GM19035 (cell line): ENCODE results near the gene VPS4A.

Source experiments
- ATAC-seq: cut with Tn5 transposase; IDR thresholded peaks from one replicate; pipeline ENCODE4 v1.9.1; 2021; ENCODE audit not compliant: unreplicated experiment

VPS4A gene

DNA sequence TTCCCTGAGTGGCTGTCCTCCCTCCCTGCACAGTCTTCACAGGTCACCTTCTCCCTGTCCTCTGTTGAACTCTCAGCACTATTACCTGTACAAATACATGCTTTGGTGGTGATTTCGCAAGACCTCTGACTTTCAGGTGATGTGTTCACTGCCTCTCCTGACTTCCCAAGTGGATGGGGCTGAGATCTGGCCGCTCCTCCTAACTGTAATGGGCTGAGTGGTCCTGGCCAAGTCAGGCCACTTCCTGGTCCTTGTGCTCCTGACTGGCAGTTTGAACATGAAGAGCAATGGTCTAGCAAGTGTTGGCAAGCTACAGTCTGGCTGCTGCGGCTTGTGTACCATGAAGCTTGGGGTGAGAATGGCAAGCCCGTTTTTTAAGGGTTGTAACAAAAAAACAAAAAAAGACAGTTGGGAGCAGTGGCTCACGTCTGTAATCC is 52.1 kb downstream of the VPS4A start:
- ATAC-seq: no peak

DNA sequence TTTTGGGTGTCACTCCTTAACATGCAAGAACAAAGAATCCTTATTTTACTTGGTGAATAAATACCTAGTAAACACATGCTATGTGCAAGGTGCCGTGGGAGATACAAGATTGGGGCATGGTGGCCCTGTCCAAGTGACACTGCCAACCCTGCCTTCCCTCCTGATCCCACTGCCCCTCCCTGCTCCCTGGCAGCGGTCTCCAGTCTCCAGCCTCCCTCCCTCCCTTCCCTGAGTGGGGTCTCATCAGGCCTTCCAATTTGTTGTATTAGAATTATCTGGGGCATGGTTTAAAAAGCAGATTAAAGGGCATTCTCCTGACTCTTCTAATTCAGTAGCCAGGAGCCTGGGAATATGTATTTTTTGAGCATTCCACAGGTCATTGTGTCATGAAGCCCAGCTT is 52.9 kb downstream of the VPS4A start:
- ATAC-seq: no peak

DNA sequence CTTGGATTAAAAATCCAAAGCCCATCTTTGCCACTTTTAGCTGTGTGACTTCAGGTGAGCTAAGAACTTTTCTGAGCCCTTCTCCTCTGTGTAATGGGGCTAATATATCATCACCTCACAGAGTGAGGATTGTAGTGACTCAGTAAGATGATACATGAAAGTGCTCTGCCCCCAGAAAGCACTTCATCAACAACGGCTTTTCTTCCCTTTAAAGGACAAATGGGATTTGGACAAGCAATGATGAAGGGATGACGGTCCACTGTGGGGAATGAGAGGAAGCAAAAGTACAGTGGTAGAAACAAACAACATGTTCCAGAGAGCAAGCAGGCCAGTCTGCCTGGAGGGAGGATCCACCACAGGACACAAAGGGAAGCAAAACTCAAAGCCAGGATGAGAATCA is 54.8 kb downstream of the VPS4A start:
- ATAC-seq: no peak

DNA sequence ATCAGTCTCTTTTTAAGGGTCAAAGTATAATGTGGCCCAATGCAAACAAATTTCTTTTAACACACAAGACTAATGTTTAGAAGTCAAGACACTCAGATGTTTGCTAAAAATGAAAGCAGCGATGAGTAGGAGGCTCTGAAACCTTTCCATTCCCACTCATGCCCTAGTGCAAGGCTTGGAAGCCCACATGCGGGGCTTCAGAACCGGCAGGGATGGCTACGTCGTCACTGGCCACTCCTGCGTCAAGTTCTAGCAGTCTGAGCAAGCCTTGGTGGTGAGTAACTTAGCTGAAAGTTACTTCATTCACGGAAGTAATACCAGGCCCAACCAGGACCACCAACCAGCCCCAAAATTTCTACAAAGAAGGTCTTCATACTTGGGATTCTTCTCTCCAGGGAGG is 55.3 kb downstream of the VPS4A start:
- ATAC-seq: no peak

DNA sequence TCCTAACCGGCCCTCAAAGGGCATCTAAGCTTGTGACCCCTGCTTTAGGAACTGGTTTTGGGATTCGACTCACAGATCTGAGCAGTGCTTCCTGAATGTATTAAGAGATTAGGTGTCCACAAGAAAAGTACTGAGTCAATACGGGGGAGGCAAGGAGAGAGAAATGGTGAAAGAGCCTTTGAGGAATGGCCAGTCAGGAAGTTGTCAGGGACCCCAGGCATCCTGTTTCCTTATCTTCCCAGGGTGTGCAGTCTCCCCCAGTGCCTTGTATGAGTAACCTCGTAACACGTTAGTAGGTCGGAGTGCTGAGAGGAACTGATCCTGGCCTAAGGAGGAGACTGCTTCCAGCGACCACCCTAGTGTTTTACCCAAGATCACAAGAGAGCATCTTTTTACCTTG is 56.8 kb downstream of the VPS4A start:
- no peak for ATAC-seq

DNA sequence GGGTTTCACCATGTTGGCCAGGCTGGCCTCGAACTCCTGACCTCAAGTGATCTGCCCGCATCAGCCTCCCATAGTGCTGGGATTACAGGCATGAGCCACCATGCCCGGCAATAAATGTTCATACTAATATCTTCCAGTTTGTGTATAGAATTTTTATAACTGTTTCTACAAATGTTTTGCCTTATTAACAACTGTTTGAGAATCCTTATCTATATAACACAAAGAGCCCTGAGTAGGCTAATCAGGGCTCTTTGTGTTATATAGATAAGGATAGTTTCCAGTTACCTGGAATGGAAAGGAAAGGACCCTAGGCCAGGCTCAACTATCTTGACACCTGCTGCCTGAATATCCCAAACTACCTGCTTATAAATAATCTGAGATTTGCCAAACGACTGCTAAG is 57.7 kb downstream of the VPS4A start:
- no peak for ATAC-seq

DNA sequence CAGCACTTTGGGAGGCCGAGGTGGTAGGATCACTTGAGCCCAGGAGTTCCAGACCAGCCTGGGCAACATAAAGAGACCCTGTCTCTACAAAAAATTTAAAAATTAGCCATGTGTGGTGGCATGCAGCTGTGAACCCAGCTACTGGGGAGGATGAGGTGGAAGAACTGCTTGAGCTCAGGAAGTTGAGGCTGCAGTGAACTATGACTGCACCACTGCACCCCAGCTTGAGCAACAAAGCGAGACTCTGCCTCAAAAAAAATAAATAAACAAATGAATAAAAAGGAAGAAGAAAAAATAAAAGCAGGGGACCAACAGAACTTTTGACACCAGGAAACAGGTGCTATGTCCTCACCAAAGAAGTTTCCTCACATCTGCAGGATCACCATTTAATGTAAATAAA is 60.4 kb downstream of the VPS4A start:
- ATAC-seq: no peak

DNA sequence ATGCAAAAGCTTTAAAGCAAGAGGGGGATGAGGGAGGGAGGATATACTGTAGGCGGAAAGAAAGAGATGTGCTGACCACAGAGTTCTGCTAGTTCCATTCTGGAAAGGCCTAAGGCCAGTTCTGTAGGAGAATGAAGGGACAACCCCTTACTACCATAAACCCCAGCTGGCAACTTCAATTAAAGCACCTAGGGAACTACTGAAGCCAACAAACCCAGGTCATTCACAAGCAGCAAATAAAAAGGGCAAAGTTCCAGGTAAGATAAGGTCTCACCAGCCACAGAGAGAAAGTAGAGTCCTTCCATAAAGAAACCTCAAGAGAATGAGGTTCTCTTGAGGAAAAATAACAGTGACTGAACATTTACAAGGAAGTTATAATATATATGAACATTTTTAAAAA is 61.9 kb downstream of the VPS4A start:
- ATAC-seq: no peak
